Loucy (cell line): ENCODE measurements around the gene ZSWIM6.

Source experiments
- CTCF ChIP-seq: fragments of 200-600 bp; sonication (generic); conservative IDR thresholded peaks from 2 replicates; pipeline ENCODE4 v1.5.1; 2014; ENCODE audit warnings: mild to moderate bottlenecking, antibody characterized with exemption, low read length
- EZH2phosphoT487 ChIP-seq: fragments of 200-600 bp; IDR thresholded peaks from 2 replicates; pipeline ENCODE4 v1.6.1; 2018; ENCODE audit warnings: antibody characterized with exemption, mild to moderate bottlenecking, moderate library complexity, borderline replicate concordance

DNA sequence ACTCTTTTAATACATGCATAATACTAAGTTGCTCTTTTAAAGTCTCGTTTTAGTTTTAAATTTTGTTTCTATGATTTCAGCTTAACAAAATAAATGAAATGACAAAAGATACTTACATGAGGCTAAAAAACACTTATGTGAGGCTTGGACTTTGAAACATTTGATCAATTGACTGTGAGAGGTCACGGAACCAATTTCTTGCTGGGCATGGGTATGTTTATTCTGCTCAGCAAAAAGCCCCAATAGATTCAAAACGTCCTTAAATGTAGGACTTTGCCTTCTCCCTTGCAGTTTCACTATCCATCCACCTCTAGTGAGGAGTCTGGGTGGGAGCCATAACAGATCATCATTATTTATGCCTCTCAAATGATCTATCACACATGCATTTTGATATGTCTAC lies 191.9 kb downstream of the ZSWIM6 start:
- TF ChIP-seq CTCF (no peak), EZH2phosphoT487 (no peak)
